ENCODE measurements around the gene CACNA1C.

The CACNA1C gene

DNA sequence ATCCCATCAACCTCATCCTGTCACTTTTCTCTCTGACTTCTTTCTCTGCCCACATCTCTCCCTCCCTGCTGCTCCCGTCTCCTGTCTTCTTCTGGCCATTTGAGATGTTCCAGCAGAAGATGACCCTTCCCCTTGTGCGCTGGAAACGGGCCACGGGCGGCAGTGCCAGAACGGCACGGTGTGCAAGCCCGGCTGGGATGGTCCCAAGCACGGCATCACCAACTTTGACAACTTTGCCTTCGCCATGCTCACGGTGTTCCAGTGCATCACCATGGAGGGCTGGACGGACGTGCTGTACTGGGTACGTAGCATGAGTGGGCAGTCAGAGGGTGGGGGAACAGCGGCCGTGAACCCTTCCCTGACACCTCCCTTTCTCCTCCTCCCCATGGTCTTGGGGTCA lies 440.3 kb downstream of the CACNA1C start:
- no peak for DNase-seq

DNA sequence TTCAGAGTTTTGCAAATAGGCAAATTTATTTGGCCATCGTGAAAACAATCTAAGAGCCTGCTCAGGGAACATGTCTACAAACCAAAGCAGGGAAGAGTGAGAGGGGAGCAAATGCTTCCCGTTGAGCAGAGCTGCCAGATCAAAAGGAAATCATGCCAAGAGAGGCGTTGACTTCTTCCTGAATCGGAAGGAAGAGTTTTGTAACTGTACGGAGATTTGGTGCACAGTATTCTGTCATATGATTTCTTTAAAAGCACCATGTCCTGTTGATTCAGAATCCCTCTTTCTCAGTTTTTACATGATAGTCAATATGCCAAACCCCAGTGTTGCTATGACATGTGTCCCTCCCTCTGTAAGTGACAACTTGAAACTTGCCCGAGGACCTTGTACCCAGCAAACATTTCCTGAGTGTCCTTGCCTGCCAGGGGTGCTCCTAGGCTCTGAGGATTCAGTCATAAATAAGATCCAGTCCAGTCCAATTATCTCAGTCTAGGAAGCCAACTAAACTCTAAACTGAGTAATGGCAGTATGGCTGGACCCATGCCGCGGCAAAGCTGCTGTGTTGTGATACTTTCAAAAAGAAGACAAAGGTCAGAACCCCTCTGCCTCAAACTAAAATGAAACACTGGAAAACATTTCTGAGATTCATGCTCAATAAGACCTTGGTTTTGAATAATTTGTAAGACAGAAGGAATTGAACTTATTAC lies 441.9 kb downstream of the CACNA1C start:
- peak; percentile 39 to 66 (median 54) for DNase-seq

DNA sequence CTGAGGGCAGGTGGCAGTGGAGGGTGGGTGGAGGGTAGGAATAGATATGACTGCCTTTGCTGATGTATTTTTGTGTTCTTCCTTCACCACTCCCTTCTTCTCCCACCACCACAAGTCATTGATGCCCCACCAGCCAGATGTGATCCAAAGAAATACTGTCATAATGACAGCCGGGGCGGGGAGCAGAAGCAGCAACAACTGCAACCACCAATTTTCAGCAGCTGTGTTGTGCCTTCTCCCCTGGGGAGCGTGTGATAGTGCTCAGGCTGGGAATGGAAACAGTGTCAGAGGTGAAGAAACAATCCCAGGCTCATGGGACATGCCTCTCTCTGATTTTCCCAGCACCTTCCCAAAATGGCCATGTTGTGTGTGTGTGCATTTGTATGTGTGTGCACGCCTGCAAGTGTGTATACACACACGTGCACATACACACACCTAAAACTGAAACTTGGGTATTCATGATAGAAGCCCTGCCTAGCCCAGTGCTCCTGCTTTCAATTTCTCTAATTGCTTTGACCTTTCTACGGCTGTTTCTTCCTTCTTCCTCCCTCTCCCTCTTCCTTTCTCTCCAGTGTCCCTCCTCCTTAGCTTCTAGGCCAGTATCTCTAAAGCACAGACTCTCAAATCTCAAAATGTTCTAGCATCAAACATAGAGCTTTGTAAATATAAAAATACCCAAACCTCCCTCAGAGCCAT lies 442.8 kb downstream of the CACNA1C start:
- no peak for DNase-seq

DNA sequence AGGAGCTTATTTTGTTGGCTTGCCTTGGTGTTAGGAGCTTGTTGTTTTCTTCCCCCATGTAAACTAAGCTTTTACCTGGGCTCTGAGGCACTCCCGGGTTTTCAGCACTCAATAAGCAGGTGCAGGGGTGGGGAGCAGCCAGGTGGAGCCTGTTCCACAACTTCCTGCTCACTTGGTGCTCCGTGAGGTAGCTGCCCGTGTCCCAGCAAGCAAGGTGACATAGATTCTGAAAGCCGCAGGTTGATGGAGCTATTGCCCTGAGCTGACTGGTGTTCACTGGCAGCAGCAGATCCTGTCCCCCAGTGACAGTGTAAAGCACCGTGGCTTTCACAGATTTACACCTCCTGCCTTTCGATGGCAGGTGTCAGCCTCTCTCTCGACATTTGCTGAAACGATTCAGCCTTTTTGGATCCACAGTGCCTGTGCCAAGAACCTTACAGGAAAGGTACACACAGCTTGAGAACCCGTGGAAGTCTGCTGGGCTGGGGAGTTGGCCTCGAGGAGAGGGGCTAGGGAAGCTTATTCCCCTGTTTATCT lies 446.2 kb downstream of the CACNA1C start:
- DNase-seq = no peak

DNA sequence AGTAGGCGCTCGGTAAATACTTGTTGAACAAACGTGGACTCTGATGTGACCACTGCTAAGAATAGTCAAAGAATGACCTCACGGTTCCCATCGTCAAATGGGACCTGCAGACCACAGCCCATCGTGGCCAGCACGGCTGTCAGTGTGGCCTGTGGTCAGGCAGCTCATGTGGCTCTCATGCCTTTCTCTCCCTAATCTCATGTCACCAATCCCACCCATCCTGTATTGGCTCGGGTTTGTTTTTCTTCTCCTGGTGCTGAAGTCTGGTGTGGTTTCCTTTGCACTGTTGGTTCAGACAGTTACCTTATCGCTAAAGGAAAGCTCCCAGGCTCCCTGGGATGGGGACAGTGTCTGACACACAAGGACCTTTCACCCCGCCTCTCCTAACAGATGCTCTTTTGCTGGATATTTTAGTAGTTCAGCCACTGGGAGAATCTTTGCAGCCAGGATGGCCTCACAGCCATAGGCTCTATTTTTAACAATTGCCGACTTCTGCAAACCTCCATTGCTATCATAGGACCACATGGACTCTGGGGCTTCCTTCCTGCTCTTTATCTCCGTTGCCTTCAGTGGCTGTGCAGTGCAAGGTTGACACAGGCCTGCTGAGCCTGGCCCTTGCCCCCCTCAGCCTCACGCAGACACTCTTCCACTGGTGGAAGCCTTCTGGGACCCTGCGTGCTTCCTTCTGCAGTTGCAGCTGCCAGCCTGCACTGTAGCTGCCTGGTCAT lies 448.8 kb downstream of the CACNA1C start:
- peak; percentile 26 to 64 (median 51) for DNase-seq

DNA sequence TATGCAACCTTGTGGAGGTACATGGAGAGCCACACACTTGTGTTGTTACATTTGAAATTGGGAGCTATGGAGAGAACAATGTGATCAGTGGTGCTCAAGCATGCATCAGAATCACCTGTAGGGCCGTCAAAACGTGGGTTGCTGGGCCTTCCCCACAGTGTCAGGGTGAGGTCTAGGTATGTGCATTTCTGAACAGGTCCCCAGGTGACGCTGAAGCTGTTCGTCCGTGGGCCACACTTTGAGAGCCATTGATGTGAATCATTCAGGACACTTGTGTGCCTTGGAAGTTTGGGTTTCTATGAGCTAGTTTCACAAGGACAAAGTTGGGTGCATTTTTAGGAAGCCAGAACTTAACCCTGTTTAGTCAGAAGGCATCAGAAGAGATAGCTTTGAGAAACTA lies 450.2 kb downstream of the CACNA1C start:
- no peak for DNase-seq

DNA sequence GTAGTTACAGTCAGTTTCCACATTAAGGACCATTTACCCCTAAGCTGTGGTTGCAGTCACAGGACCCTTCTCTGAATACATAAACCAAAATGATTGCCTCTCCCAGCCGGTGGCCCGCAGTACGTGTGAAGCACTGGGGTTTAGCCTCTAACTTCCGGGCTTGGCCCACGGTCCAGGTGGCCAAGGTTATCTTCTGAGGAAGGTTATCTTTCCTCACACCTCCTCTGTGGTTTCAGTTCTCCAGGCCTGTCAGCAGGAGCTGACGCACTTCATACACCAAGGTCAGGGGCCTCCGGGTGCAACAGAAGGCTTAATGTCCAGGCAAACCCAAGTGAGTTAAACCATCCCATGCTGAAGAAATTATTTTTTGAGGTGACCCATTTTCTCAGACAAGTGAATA lies 451.0 kb downstream of the CACNA1C start:
- DNase-seq = no peak

DNA sequence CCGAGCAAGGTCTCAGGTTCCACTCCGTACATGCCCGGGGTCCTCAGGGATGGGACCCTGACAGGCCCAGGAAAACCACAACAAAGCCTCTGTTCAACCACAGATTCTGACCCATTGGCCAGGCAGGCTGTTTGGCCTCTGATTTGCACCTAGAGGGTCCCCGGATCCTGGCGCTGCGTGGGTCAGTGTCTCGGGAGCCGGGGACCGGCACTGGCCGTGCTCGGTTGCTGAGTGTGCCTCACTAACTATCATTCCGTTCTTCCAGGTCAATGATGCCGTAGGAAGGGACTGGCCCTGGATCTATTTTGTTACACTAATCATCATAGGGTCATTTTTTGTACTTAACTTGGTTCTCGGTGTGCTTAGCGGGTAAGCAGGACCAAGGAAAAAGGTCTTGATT lies 451.8 kb downstream of the CACNA1C start:
- no peak for DNase-seq

DNA sequence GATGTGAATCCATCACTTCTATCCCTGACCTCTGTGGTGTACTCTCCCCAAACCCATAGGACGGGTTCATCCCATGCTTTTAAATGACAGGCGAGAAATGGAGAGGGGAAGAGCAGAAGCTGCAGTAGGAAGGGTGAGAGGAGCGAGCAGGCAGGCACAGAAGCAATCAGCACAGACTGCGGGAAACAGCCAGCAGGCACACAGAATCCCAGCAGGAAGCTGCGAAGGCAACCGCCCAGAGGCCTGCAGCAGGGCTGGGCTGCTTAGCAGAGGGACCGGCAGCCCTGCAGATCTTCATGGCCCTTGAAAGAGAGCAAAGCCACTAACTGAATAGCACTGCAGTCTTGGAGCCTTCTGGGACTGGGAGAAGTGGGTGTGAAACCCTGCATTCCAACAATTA lies 455.0 kb downstream of the CACNA1C start:
- DNase-seq = no peak

DNA sequence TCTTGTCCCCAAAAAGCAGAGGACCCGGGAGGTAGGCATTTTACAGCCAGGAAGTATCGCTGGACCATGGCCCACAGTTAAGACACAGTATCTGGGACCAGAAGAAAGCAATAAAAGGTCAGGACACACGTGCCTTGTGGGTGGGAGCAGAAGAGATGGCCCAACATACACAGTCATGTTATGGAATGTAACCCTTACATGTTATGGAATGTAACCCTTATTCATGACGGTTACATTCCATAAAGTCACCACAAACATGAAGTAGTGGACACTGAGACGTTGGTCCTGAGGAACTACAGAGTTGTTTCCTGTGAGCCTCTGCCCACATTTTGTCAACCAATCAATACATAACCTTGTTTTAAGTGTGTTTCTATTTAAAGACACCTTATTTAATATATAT lies 456.4 kb downstream of the CACNA1C start:
- no peak for DNase-seq

DNA sequence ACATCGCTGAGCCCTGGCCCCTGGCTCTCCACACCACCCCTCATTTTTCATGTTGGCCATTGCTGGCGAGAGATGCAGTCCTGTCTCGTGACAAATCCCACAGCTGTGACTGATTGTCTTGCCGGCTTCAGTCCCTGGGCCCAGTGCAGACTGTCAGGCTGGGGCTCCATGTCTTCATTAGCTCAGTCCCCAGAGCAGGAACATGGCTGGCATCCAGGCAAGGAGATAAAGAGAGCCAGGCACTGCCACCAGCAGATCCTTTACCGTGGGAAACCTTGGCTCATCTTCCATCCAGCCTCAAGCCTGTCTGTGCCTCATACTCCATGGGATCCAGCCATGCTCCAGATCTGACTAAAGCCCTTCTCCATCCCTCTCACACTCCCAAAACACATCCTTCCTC lies 457.3 kb downstream of the CACNA1C start:
- no peak for DNase-seq

DNA sequence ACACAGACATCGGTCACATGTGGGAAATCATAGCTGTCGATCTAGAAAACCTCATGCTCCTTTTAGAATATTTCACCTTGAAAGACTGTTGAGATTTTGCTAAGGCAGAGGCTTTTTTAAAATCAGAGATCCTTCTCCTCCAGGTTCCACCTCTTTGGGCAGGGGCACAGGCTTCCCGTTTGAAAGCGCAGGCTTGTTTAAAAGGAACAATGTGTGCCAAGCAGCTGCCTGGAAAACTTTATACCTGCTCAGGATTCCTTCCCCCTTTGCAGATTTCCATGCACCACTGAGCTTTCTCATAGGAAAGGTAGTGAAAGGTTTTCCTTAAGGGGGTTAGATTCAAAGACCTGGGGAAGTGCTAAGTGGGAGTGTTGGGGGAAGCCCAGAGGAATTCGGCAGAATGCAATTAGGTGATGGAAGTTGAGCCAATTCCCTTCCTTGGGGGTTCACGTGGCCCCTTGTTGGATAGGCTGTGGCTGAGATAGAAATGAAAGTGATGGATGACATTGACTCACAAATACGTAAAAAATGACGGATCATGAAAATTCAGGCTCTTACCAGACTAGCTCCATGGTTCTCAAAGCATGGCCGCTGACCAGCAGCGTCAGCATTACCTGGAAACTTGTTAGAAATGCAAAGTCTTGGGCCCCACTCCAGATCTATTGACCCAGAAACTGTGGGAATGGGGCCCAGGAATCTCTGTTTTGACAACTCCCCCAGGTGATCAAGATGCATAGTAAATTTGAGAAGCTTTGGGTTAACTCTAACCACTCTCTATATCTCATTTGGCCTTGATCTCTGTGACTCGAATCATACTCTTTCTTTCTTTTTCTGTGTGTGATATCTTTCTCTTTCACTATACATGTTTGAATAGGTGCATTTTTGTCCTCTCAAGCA lies 460.6 kb downstream of the CACNA1C start:
- DNase-seq = no peak

DNA sequence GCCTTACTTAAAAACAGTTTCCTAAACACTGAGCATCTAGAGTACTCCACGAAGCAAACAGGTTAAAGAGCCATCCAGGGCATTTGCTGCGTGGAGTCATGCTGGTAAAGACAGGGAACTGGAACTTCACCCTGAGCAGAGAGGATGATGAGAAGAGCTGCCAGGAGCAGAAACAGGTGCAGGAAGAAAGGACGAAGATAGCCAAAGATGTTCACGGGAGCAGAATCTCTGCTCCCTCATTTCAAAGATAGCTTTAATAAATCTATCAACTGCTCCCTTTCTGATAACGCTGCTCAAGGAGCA lies 461.2 kb downstream of the CACNA1C start:
- no peak for DNase-seq

DNA sequence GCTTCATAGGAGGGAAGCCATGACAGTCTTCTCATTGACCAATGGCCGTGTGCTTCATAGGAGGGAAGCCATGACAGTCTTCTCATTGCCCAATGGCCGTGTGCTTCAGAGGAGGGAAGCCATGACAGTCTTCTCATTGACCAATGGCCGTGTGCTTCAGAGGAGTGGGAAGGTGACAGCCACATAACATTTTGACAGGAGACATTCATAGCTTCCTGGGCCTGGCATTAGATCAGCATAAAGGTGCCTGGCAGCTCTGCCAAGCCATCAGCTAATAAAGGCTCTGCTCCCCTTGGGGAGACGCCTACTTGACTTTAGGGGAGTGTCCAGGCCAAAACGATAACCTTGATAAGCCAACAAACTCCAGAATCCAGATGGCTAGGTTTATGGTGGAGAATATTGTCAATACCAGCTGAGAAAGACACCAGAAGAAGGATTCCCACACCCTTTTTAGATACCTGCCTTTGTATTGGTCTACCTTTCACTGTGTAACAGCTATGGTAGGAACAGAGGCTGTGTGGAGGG lies 468.0 kb downstream of the CACNA1C start:
- DNase-seq = no peak

DNA sequence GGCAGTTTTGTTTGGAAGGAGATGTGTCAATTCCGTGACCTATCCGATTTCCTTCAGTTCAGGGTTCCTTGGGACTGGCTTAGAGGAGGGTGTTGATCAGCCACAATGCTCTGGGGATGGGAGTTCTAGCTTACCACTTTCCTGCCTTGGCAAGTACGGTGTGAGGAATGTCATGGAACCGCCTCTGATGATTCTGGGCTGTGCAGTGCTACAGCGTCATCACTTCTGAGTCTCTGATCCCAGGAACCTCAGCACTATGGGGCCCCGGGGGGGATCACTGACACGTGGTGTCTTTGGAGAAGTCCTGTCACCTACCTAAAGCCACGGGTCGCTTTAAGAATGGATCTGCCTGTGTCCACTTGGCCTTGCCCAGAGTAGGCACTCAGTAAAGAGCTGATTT lies 470.5 kb downstream of the CACNA1C start:
- DNase-seq = no peak

DNA sequence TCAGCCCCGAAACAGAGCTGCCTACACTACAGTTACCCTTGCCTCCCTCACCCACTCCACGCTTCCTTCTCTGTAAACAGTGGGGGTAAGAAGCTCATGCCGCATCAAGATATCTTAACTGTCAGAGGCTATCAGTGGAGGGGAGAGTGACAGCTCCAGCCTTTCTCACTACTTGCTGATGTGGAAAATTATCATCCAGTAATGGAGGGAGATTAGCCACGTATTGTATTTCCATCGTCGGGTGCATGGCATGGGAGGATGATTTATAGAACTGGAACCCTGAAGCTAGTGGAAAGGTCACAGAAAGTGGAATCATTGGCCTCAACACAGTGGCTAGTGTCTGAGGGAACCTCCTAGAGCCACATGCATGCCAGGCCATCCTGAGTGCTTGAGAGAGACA lies 471.1 kb downstream of the CACNA1C start:
- no peak for DNase-seq

DNA sequence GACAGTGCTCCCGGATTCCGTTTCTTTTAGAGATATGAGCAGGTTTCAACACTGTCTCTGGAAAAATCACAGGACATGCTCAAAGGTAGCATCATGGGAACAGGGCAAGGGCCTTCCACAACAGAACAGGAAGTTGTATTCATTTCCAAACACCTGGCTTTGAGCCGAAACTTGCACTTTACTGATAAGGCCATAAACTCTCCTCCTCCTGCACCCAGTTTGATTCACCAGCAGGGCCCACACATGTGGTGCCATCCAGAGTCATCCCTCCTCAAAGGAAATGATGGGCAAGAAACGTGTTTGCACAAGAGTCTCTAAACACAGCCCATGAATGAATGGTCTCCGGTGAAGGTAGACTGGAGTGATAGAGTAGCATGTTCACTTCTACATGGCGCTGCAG lies 473.6 kb downstream of the CACNA1C start:
- no peak for DNase-seq

DNA sequence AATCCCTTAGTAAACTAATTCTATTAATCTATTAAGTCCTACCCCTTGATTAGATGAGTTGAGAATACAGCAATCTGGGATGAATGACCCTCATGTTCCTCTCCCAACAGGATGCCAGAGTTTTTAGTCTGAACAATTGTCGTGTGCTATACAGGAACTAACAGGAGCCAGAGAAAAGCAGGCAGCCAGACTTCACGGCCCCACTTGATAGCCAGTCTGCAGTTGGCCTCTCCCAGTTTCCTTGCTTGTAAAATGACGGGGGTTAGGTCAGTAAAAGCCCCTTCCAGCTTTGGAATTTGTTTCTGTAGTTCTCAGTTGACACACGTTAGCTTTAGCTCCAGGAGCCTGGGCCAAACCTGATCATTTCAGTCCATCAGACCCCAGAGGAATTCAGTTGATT lies 475.2 kb downstream of the CACNA1C start:
- no peak for DNase-seq

DNA sequence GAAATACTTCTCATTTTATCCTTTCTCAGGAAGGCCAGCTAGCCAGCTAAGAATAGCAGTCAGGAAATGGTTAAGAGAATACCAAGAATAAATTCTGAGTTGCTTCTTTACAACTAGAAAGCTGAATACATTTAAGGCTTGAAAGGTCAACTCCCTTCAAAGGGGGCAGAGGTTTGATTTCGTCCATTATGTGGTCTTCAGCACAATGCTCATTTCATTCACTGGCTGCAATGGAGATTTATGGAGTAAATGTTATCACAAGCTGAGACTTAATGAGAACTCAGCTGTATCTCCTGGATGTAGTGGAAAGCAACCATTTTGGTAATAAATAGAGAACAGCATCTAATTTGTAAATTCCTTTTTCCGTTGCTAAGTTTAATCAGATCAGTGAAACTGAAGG lies 477.0 kb downstream of the CACNA1C start:
- DNase-seq = no peak

DNA sequence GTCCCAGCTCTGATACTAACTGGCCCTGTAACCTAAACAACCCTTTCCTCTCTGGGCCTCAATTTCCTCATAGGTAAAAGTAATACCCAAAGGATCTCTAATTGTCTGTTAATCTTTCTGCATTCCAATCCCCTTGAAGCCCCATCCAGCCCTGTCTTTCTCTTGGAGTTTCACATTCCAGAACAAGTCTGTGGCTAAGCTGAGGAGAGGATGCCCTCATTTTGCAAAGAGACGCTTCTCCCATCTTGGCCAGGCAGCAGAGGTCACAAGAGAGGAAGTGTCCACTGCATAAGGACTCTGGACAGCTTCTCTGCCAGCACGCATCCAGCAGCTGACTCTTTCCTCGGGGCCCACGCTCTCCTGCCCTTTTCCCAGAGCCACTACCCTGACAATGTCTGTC lies 478.6 kb downstream of the CACNA1C start:
- peak in 1 of 4 experiments; percentile 10 for DNase-seq

DNA sequence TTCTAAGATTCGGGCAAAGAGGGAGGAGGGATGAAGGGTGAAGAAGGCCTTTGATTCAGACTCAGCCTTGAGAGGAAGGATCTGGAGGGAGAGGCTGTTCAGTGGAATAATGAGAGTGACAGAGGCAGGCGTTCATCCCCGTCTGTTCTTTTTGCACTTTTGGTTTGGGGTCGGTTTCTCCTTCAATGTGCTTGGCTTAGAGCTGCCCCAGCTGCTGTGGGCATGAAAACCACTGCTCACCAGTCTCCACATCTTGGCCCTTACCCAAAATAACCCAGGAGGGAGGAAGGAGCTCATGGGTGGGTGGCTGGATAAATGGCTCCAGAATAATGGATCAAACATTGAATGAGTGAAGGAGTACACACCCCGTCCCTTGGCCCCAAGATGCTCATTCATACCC lies 480.2 kb downstream of the CACNA1C start:
- DNase-seq = no peak

DNA sequence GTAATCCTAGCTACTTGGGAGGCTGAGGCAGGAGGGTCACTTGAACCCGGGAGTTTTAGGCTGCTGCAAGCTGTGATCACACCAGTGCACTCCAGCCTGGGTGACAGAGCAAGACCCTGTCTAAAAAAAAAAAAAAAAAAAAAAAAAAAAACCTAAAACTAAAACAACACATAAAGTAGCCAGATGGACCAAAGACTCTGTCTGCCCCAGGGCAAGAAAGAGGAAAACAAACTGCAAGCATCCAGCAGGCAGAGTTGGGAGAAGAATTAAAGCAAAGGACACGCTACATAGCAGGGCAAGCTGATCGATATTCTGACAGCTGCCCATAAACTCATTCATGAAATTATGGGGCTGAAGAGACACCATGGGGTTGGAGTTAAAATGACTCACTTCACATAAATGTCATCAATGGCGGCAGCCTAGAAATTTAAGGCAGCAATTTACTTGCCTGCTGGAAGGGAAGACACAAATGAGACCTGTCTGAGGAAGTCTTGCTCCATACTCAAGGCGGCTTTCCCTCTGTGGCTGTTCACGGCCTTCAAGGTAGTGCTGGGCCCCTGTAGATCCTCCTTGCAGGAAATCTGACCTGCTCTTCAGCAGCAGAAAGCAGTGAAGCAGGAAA lies 482.9 kb downstream of the CACNA1C start:
- no peak for DNase-seq
